Colon (tissue), 2 donors: Measurements from ENCODE around the gene SUMO2.
"Not testable (repeated sequence)": the region's sequence is repeated elsewhere in the genome, so short reads cannot be mapped to it uniquely, and the experiment has no call there.

Source experiments
- FAIRE-seq: peaks from 2 replicates; lab custom pipeline; 2012; peaks lifted over from hg19 to GRCh38; lab: Jason Lieb, UNC
- donor health status: control.
- donor health status: control.

The SUMO2 gene

GRCh38 chr17:75144816-75145512 is 37.8 kb downstream of the SUMO2 start:
- no peak for FAIRE-seq

GRCh38 chr17:75142236-75142971 is 40.4 kb downstream of the SUMO2 start:
- FAIRE-seq, result no peak

GRCh38 chr17:75138519-75138918 is 44.2 kb downstream of the SUMO2 start:
- no peak for FAIRE-seq

DNA sequence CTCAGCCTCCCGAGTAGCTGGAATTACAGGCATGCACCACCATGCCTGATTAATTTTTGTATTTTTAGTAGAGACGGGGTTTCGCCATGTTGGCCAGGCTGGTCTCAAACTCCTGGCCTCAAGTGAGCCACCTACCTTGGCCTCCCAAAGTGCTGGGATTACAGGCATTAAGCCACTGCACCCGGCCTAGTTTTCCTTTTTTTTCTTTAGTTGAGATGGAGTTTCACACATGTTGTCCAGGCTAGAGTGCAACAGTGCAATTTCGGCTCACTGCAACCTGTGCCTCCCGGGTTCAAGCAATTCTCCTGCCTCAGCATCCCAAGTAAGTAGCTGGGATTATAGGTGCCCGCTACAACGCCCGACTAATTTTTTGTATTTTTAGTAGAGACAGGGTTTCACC is 45.0 kb downstream of the SUMO2 start:
- not testable (repeated sequence) for FAIRE-seq

- FAIRE-seq, result no peak
These were observed 46.8 kb downstream of the SUMO2 start for GRCh38 chr17:75135946-75136345.

- no peak for FAIRE-seq
These were observed 47.3 kb downstream of the SUMO2 start for GRCh38 chr17:75135452-75135851.

DNA sequence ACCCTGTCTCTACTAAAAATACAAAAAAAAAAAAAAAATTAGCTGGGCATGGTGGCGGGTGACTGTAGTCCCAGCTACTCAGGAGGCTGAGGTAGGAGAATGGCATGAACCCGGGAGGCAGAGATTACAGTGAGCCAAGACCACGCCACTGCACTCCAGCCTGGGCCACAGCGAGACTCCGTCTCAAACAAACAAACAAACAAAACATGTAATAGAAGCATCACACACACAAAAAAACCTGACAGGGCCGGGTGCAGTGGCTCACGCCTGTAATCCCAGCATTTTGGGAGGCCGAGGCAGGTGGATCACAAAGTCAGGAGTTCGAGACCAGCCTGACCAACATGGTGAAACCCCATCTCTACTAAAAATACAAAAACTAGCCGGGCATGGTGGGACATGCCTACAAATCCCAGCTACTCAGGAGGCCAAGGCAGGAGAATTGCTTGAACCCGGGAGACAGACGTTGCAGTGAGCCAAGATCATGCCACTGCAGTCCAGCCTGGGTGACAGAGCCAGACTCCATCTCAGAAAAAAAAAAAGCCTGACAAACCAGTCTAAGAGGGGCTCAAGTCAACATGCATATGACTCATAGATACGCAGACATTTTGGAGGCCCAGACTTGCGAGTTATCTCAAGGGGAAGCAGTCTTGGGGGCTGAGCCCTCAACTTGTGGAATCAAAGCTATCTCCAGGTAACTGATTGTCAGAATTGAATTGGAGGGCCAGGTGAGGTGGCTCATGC is 49.0 kb downstream of the SUMO2 start:
- not testable (repeated sequence) for FAIRE-seq

DNA sequence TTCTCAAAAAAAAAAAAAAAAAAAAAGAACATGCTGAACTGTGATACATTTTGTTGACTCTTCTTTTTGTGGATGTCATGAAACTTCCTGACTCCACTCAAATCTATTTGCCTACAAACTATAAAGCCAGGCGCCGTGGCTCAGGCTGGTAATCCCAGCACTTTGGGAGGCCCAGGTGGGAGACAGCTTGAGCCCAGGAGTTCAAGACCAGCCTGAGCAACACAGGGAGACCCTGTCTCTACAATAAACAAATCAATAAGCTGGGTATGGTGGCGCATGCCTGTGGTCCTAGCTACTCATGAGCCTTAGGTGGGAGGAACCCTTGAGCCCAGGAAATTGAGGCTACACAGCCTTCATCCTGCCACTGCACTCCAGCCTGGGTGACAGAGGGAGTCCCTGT is 49.8 kb downstream of the SUMO2 start:
- no peak for FAIRE-seq

DNA sequence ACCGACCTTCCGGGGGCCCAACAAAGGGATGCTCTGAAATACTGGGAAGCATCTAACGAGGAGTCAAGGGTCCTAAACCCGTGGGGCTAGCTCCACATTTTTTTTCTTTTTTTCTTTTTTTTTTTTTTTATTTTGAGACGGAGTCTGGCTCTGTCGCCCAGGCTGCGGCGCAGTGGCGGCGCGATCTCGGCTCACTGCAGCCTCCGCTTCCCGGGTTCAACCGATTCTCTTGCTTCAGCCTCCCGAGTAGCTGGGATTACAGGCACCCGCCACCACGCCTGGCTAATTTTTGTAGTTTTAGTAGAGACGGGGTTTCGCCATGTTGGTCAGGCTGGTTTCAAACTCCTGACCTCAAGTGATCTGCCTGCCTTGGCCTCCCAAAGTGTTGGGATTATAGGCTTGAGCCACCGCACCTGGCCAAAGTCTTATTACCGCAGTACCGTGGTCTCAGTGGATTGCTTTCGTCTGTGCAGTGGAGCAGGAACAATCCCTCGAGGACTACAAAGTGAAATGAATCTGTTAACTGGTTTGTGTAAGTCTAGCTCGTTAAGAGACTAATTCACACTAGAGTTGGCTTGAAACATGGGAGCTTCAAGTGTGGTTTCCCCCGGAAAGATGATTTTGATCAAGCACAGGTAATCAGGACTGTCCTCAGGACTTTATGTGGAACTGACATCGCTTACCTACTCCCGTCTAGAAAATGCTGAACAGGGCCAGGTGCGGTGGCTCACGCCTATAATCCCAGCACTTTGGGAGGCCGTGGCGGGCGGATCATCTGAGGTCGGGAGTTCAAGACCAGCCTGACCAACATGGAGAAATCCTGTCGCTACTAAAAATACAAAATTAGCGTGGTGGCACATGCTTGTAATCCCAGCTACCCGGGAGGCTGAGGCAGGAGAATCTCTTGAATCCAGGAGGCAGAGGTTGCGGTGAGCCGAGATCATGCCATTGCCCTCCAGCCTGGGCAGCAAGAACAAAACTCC is 50.5 kb downstream of the SUMO2 start:
- not testable (repeated sequence) for FAIRE-seq

- no peak for FAIRE-seq
These were observed 51.3 kb downstream of the SUMO2 start, which contains the start of gene NT5C for GRCh38 chr17:75131278-75132017. TSS of gene NT5C (minus strand) at chr17:75131742. CDS start at chr17:75131707, 35 bp downstream.

GRCh38 chr17:75130632-75131277 is 52.0 kb downstream of the SUMO2 start:
- no peak for FAIRE-seq

- FAIRE-seq, result no peak
These were observed 52.6 kb downstream of the SUMO2 start for GRCh38 chr17:75130059-75130631.

GRCh38 chr17:75129576-75129975 is 53.2 kb downstream of the SUMO2 start:
- no peak for FAIRE-seq

- no peak for FAIRE-seq
These were observed 53.9 kb downstream of the SUMO2 start for GRCh38 chr17:75128694-75129505.

DNA sequence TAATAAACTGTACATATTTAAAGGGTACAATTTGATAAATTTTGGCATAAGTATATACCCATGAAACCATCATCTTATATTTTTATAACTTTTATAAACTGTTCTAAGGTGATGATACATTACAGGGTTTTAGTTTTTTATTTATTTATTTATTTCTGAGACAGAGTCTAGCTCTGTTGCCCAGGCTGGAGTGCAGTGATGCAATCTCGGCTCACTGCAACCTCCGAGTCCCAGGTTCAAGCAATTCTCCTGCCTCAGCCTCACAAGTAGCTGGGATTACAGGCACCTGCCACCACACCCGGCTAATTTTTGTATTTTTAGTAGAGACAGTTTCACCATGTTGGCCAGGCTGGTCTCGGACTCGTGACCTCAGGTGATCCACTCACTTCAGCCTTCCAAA is 54.8 kb downstream of the SUMO2 start:
- not testable (repeated sequence) for FAIRE-seq

- FAIRE-seq, result no peak
These were observed 55.8 kb downstream of the SUMO2 start for GRCh38 chr17:75126954-75127353.

DNA sequence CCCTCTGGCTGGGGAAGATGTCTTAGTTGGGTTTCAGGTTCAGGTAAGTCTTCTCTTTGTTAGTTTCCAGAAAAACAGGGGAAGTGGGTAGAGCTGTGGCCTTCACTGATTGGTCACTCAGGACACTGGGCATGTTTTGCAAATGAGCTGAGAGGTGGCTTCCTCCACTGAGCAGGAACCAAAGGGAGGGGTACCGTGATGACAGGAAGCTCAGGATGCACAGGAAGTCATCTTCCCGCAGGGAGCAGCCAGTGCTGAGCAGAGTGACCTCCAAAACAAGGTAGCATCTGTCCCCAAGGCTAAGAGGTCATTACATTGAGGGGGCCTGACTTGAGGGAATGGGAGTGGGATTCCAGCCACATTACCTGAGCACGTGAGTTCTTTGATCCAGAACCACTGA is 56.8 kb downstream of the SUMO2 start:
- no peak for FAIRE-seq

DNA sequence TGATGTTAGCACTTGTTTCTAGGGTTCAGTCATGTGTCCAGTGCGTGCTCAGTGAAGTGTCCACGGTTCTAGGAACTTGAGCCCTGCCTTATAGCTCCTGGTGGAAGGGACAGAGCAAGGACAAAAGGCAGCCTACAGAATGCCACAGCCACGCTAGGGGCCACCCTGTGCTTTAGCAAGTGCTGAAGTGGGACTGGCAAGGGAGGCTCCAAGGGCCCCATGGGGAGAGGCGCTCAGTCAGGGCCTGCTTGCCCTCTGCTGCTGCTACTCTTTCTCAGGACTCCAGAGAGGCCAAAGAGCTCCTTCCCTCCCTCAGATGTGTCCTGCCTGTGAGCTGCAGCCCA is 58.0 kb downstream of the SUMO2 start:
- no peak for FAIRE-seq
